Loucy (cell line): ENCODE data around the gene FAF1.

ENCODE experiments used
- H2AFZ ChIP-seq: fragments of 200-600 bp; sonication (generic); 2 replicates; pipeline ENCODE4 v1.6.0; 2016; ENCODE audit warnings: antibody characterized with exemption, mild to moderate bottlenecking, low read length, moderate library complexity
- H3F3A ChIP-seq: fragments of 200-600 bp; 2 replicates; pipeline ENCODE4 v1.6.0; 2016; ENCODE audit warnings: antibody characterized with exemption, low read depth, mild to moderate bottlenecking
- H3K27me3 ChIP-seq: fragments of 200-600 bp; sonication (generic); 2 replicates; pipeline ENCODE4 v1.6.1; 2014; ENCODE audit warnings: low read length, mild to moderate bottlenecking; ENCODE audit not compliant: insufficient read depth, poor library complexity, severe bottlenecking
- H3K36me3 ChIP-seq: fragments of 200-600 bp; sonication (generic); 2 replicates; pipeline ENCODE4 v1.6.1; 2016; ENCODE audit warnings: low read length; ENCODE audit not compliant: insufficient read depth
- H3K4me1 ChIP-seq: fragments of 200-600 bp; sonication (generic); 2 replicates; pipeline ENCODE4 v1.5.1; 2014; ENCODE audit warnings: low read length, mild to moderate bottlenecking; ENCODE audit not compliant: insufficient read depth, poor library complexity, severe bottlenecking
- H3K4me2 ChIP-seq: fragments of 200-600 bp; sonication (generic); 2 replicates; pipeline ENCODE4 v1.6.0; 2014; ENCODE audit warnings: antibody characterized with exemption, low read length, low read depth, mild to moderate bottlenecking; ENCODE audit not compliant: poor library complexity, severe bottlenecking
- H3K4me3 ChIP-seq: fragments of 200-600 bp; sonication (generic); 2 replicates; pipeline ENCODE4 v1.5.1; 2014; ENCODE audit warnings: low read length, mild to moderate bottlenecking, mixed read lengths; ENCODE audit not compliant: poor library complexity, severe bottlenecking
- H3K79me2 ChIP-seq: fragments of 200-600 bp; sonication (generic); 2 replicates; pipeline ENCODE4 v1.6.1; 2014; ENCODE audit warnings: low read length; ENCODE audit not compliant: insufficient read depth
- H3K9ac ChIP-seq: fragments of 200-600 bp; sonication (generic); 2 replicates; pipeline ENCODE4 v1.6.0; 2014; ENCODE audit warnings: mild to moderate bottlenecking, low read depth, low read length, moderate library complexity; ENCODE audit not compliant: poor library complexity, severe bottlenecking
- H3K9me2 ChIP-seq: fragments of 200-600 bp; sonication (generic); replicated peaks from 2 replicates; pipeline ENCODE4 v1.6.1; 2016; ENCODE audit warnings: low read depth, low read length, mixed read lengths
- H3K9me3 ChIP-seq: fragments of 200-600 bp; sonication (generic); 2 replicates; pipeline ENCODE4 v1.6.1; 2014; ENCODE audit warnings: mild to moderate bottlenecking, antibody characterized with exemption, low read length, low read depth; ENCODE audit not compliant: insufficient read depth
- H4K20me1 ChIP-seq: fragments of 200-600 bp; sonication (generic); 2 replicates; pipeline ENCODE4 v1.6.0; 2014; ENCODE audit warnings: antibody characterized with exemption, low read length, mild to moderate bottlenecking; ENCODE audit not compliant: insufficient read depth, poor library complexity, severe bottlenecking
- EZH2phosphoT487 ChIP-seq: fragments of 200-600 bp; IDR thresholded peaks from 2 replicates; pipeline ENCODE4 v1.6.1; 2018; ENCODE audit warnings: antibody characterized with exemption, mild to moderate bottlenecking, moderate library complexity, borderline replicate concordance
- TF ChIP-seq, protein P1 (sequence below): fragments of 200-600 bp; sonication (generic); conservative IDR thresholded peaks from 2 replicates; pipeline ENCODE4 v1.5.1; 2014; ENCODE audit warnings: mild to moderate bottlenecking, antibody characterized with exemption, low read length

The FAF1 gene

DNA sequence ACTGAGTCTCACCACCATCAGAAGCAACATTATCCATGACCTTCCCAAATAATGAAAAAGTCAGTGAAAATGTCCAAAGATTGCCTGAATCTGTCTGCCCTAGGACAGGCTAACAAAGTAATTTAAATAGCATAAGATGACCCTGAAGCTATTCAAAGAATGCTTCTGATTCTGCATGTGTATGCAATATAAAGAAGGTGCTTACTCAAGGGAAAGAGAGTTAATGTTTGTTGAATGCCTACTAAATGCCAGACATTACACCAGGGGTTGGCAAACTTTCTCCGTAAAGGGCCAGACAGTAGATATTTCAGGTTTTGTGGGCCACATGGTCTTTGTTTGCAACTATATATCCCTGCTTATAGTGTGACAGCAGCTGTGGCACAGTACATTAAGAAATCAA, 314.9 kb downstream of the FAF1 start:
- no peaks in the 10 kb centered on the region for H3F3A ChIP-seq
- no peaks in the 10 kb centered on the region for H4K20me1 ChIP-seq
- no peak overlapping the region for H2AFZ ChIP-seq
- H3K9me3 ChIP-seq = no peaks in the 10 kb centered on the region
- no peak overlapping the region for H3K9ac ChIP-seq
- no peak overlapping the region for H3K4me3 ChIP-seq
- no peak overlapping the region for H3K4me2 ChIP-seq
- no peaks in the 10 kb centered on the region for H3K27me3 ChIP-seq
- no peaks in the 10 kb centered on the region for H3K79me2 ChIP-seq
- TF ChIP-seq EZH2phosphoT487 = no peak
- TF ChIP-seq, protein P1, sequence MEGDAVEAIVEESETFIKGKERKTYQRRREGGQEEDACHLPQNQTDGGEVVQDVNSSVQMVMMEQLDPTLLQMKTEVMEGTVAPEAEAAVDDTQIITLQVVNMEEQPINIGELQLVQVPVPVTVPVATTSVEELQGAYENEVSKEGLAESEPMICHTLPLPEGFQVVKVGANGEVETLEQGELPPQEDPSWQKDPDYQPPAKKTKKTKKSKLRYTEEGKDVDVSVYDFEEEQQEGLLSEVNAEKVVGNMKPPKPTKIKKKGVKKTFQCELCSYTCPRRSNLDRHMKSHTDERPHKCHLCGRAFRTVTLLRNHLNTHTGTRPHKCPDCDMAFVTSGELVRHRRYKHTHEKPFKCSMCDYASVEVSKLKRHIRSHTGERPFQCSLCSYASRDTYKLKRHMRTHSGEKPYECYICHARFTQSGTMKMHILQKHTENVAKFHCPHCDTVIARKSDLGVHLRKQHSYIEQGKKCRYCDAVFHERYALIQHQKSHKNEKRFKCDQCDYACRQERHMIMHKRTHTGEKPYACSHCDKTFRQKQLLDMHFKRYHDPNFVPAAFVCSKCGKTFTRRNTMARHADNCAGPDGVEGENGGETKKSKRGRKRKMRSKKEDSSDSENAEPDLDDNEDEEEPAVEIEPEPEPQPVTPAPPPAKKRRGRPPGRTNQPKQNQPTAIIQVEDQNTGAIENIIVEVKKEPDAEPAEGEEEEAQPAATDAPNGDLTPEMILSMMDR = no peak
- no peaks in the 10 kb centered on the region for H3K4me1 ChIP-seq
- H3K36me3 ChIP-seq = peaks cover 15% of the 10 kb centered on the region; the same call in 1 of the 2 replicates
- no peaks in the 10 kb centered on the region for H3K9me2 ChIP-seq

DNA sequence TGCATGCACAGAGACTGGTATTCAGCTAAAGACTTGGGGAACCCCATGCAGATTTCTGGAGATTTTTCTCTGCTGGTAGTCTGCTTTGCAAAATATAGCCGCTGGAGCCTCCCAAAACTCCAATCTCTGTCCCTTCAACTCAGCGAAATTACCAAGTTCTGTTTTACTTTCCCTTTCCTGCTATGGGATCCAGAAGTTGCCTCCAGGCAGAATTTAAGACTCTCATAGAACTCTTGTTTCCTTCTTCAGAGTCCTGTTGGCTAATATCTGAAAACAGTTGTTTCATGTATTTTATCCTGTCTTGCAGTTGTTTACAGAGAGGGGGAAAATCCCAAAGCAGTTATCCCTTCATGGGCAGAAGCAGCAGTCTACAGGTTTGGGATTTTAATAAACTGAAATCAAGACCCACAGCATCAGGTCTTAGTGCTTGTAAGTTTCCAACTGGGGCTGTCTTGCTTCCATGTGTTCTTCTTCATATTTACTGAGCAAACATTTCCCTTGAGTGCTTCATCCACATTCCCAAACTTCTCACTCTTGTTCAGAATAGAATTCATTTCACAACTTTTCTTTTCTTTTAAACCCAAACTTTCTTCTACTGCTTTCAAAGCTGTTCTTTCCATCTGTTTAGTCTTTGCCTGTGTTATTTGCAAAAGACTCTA, 315.5 kb downstream of the FAF1 start:
- Histone ChIP-seq H3K4me3 (no peak overlapping the region), H3F3A (no peaks in the 10 kb centered on the region), H2AFZ (no peak overlapping the region), H3K4me2 (no peak overlapping the region), H4K20me1 (no peaks in the 10 kb centered on the region), H3K9ac (no peak overlapping the region), H3K4me1 (no peaks in the 10 kb centered on the region), H3K27me3 (no peaks in the 10 kb centered on the region), H3K79me2 (no peaks in the 10 kb centered on the region), H3K9me2 (no peaks in the 10 kb centered on the region), H3K9me3 (no peaks in the 10 kb centered on the region), H3K36me3 (peaks cover 15% of the 10 kb centered on the region; the same call in 1 of the 2 replicates)
- no peak for TF ChIP-seq EZH2phosphoT487
- TF ChIP-seq, protein P1 = no peak

DNA sequence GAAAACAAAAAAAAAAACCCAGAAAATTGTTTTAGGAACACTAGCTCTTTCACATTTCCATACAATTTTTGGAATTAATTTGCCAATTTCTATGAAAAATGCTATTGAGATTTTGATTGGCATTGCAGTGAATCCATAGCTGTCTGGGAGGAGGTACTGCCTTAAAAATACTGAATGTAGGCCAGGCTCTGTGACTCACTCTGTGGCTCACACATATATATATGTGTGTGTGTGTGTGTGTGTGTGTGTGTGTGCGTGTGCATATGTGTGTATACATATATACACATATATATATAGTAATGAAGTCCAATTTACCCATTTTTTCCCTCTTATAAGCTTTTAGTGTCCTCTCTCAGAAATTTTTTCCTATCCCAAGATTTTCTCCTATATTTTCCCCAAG, 322.6 kb downstream of the FAF1 start:
- no peaks in the 10 kb centered on the region for H3K79me2 ChIP-seq
- H3K9ac ChIP-seq = no peak overlapping the region
- no peaks in the 10 kb centered on the region for H3K4me1 ChIP-seq
- no peaks in the 10 kb centered on the region for H4K20me1 ChIP-seq
- H3K9me2 ChIP-seq = no peaks in the 10 kb centered on the region
- H3K36me3 ChIP-seq = no peaks in the 10 kb centered on the region; the same call in 1 of the 2 replicates
- H3F3A ChIP-seq = no peaks in the 10 kb centered on the region
- H2AFZ ChIP-seq = no peak overlapping the region
- no peaks in the 10 kb centered on the region for H3K27me3 ChIP-seq
- TF ChIP-seq EZH2phosphoT487 = no peak
- TF ChIP-seq, protein P1 = no peak
- no peaks in the 10 kb centered on the region for H3K9me3 ChIP-seq
- H3K4me3 ChIP-seq = no peak overlapping the region
- H3K4me2 ChIP-seq = no peak overlapping the region
